HG03097 (cell line): Measurements from ENCODE around the gene NPHS1.
"Not testable (repeated sequence)": the region's sequence is repeated elsewhere in the genome, so short reads cannot be mapped to it uniquely, and the experiment has no call there.

ENCODE experiments used
- ATAC-seq: cut with Tn5 transposase; IDR thresholded peaks from one replicate; pipeline ENCODE4 v1.9.1; 2021; ENCODE audit not compliant: unreplicated experiment, low FRiP score

NPHS1 gene

DNA sequence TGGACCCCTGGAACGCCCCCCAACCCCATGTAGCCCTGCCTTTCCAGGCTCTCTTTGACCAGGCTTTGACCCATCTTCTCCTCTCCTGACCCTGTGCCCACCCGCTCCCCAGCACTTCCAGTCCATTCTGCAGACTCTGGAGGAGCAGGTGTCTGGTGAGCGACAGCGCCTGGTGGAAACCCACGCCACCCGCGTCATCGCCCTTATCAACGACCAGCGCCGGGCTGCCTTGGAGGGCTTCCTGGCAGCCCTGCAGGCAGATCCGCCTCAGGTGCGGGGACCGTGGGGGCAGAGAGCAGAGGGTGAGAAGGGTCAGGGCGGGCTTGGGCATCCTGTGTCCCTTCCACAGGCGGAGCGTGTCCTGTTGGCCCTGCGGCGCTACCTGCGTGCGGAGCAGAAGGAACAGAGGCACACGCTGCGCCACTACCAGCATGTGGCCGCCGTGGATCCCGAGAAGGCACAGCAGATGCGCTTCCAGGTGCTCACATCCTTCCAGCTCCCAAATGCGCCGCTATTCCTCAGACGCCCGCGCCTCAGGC is 22.2 kb upstream of the NPHS1 start:
- ATAC-seq: no peak

GRCh38 chr19:35872180-35872579 is 19.9 kb upstream of the NPHS1 start:
- ATAC-seq: no peak

DNA sequence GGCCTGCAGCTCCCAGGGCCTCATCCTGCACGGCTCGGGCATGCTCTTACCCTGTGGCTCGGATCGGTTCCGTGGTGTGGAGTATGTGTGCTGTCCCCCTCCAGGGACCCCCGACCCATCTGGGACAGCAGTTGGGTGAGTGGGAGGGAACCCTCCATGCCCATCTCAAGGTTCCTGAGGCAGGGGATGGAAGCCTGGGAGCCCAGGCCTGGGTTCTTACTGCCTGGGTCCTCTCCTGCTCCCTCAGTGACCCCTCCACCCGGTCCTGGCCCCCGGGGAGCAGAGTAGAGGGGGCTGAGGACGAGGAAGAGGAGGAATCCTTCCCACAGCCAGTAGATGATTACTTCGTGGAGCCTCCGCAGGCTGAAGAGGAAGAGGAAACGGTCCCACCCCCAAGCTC is 19.3 kb upstream of the NPHS1 start:
- ATAC-seq: no peak

- ATAC-seq: no peak
Observed at GRCh38 chr19:35870798-35871197, 18.5 kb upstream of the NPHS1 start.

GRCh38 chr19:35870124-35870736 is 17.9 kb upstream of the NPHS1 start:
- ATAC-seq: not testable (repeated sequence)

DNA sequence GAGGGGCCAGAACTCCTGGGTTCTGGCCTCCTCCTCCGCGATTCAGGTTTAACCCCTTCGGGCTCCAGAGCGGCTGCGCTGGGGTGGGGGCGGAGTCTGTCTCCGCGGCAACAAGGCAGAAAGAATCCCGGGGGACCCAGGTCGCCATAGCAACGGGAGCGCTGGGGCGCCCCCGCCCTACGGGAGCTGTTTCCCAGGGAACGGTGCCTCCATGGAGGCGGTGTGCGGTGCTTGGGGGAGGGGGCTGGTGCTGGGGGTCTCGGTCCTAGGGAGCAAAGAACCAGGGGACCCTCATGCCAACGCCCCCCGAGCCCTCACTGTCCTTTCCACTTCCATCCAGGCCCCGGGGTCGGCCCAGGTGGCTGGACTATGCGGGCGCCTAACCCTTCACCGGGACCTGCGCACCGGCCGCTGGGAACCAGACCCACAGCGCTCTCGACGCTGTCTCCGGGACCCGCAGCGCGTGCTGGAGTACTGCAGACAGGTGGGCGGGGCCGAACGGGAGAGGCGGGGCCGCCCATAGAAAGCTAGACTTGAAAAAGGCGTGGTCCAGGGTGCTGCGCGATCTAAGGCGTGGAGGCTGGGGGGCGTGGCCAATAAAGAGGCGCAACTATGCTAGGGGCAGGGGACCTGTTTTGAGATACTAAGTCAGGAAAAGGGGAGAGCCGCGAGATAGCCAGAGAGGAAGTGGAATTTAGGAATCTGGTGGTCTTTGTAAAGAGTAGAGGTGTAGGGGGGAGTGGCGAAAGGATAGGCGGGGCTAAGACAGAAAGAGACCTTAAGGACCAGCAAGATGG is 17.2 kb upstream of the NPHS1 start:
- no peak for ATAC-seq

DNA sequence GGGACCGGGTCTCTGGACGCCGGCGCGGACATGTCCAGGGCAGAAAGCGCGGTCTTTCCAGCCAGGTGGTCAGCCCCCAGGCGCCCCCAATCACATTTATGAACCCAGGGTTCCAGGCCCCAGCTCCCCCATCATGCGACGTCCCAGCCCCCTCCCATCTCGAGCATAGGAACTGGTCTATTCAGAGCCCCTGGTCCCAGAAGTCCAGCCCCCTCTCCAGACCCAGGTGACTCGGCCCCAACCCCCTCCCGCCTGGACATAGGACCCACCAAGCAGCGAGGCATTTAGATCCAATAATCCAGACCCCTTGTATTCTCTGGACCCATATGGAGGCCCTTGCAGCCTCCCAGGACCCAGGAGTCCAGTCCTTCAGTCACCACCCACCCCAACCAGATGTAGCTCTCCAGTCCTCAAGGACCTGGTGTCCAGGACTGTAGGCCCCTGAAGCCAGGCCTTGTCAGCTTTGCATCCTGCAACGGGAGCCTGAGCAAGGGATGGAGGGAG is 16.6 kb upstream of the NPHS1 start:
- ATAC-seq: no peak

GRCh38 chr19:35868172-35868822 is 16.0 kb upstream of the NPHS1 start, which contains the start of gene APLP1:
Gene APLP1, plus strand, starts transcription at chr19:35868574. Its CDS starts 63 bp downstream, at chr19:35868637.
- no peak for ATAC-seq

- ATAC-seq: no peak
Observed at GRCh38 chr19:35863018-35863417, 10.7 kb upstream of the NPHS1 start.

GRCh38 chr19:35862528-35862927 is 10.2 kb upstream of the NPHS1 start:
- ATAC-seq: no peak

- ATAC-seq: no peak
Observed at GRCh38 chr19:35861640-35862160, 9.4 kb upstream of the NPHS1 start.

DNA sequence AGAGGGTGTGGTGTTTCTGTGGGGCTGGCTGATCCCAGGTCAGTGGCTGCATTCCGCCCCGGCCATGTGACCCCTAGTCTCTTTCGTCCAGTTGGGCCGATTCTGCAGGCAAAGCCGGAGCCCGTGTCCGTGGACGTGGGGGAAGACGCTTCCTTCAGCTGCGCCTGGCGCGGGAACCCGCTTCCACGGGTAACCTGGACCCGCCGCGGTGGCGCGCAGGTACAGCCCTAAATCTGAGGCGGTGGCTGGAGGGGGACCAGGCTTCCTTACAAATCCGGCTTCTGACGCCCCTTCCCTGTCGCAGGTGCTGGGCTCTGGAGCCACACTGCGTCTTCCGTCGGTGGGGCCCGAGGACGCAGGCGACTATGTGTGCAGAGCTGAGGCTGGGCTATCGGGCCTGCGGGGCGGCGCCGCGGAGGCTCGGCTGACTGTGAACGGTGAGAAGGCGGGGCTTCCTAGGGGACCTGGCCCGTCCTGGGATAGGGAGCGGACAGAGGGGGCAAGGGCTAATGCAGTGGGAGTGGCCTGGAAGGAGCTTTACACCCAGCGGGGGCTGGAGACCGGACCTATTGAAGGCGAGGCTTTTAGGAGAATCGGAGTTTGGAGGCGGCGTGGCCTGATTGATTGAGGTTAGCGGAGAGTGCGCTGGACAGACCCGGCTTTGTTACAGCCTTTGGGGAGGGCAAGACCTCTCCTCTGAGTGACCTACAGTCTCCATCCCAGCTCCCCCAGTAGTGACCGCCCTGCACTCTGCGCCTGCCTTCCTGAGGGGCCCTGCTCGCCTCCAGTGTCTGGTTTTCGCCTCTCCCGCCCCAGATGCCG is 8.7 kb upstream of the NPHS1 start:
- ATAC-seq: no peak

DNA sequence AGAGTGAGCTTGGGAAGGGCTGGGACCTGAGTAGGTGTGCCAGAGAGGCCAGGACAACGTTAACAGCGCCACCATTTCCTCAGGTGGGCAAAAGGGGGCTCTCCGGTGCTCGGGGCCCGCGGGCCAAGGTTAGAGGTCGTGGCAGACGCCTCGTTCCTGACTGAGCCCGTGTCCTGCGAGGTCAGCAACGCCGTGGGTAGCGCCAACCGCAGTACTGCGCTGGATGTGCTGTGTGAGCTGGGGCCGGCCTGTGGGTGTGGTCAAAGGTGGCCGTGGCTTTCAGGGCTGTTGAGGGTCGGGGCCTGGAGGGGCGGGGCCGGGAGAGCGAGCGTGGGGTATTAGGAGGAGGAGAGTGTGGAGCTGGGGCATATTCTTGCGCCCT is 8.1 kb upstream of the NPHS1 start:
- ATAC-seq: no peak

DNA sequence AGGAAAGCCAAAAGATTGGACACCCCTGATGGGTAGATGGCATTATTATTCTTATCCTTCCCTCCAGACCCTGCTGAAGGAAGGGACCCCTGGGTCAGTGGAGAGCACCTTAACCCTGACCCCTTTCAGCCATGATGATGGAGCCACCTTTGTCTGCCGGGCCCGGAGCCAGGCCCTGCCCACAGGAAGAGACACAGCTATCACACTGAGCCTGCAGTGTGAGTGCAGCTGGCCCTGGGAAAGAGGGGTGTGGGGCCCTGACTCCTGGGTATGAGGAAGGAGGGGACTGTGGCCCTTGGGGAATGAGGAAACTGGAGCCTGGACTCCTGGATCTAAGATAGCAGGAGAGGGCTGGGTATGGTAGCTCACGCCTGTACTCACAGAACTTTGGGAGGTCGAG is 7.1 kb upstream of the NPHS1 start:
- no peak for ATAC-seq

DNA sequence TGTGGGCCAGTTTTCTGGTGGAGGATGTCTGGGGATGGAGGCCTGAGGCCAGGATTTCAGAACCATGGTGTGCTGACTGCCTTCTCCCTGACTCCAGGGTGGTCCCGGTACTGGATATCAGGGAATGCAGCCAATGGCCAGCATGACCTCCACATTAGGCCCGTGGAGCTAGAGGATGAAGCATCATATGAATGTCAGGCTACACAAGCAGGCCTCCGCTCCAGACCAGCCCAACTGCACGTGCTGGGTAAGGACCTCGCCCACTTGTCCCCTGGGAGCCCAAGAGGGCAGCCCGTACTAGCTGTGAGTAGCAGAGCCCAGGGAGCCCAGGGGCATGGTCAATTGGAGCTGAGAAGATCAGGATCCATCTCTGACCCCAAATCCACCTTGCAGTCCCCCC is 6.0 kb upstream of the NPHS1 start:
- no peak for ATAC-seq

DNA sequence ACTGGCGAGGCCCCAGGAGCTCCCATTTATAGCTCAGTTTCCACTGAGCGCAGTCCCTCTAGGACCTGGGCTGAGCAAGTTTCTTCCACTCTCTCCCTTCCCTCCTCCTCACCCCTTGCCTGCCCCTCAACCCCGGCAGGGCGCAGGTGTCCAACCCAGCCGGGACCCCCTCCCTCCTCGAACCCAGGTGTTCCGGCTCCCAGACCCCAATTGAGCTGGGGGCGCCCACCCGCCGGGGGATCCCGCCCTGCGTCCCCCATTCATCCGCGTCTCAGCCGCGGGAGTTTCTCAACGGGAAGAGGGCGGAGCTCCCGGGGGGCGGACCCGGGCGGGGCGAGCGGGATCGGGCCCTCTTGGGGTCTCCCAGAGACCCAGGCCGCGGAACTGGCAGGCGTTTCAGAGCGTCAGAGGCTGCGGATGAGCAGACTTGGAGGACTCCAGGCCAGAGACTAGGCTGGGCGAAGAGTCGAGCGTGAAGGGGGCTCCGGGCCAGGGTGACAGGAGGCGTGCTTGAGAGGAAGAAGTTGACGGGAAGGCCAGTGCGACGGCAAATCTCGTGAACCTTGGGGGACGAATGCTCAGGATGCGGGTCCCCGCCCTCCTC is 4.3 kb upstream of the NPHS1 start, which contains the start of gene KIRREL2:
Gene KIRREL2, plus strand, starts transcription at position 366 of the 604 bp plus-strand sequence. Its CDS starts 209 bp downstream, at position 575.
- ATAC-seq: no peak

DNA sequence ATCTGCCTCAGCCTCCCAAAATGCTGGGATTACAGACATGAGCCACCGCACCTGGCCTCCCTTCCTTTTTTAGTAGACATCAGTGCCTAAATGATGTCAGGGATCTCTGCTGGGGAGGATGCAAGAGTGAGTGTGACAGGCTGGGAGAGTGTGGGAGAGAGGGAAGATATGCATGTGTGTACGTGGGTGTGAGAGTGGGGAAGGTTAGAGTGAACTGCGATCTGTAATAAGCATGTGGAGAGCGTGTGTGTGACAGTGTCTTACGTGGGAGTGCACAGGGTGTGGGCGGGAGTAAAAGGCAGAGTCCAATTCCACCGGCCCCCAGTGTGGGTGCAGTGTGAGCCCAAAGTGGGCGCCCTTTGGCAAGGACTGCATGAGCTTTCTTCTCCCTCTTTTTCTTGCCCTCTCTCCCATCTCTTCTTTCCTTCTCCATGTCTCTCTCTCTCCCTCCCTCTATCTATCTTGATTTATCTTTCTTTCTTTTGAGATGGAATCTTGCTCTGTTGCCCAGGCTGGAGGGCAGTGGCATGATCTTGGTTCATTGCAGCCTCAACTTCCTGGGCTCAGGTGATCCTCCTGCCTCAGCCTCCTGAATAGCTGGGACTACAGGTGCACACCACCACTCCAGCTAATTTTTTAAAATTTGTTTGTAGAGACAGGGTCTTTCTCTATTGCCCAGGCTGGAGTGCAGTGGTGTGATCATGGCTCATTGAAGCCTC is 893 bp upstream of the NPHS1 start:
- ATAC-seq: no peak

GRCh38 chr19:35851213-35852028 is 883 bp downstream of the NPHS1 start:
- ATAC-seq: no peak
